GM18511 (cell line): ENCODE results near the gene SLC15A1.
A peak's percentile ranks its signal among the peaks of the same experiment; 100 is the strongest.

ENCODE experiments used
- ATAC-seq: cut with Tn5 transposase; IDR thresholded peaks from one replicate; pipeline ENCODE4 v1.9.1; 2021; ENCODE audit warnings: mild to moderate bottlenecking, moderate library complexity; ENCODE audit not compliant: unreplicated experiment

SLC15A1 gene

GRCh38 chr13:98707281-98707999, 45.0 kb downstream of the SLC15A1 start:
- peak; percentile 64 for ATAC-seq

- ATAC-seq, result peak; percentile 54
These were observed 45.9 kb downstream of the SLC15A1 start for GRCh38 chr13:98706446-98707110.

- no peak for ATAC-seq
These were observed 54.7 kb downstream of the SLC15A1 start for GRCh38 chr13:98697791-98698190.

- ATAC-seq, result no peak
These were observed 58.7 kb downstream of the SLC15A1 start for GRCh38 chr13:98693756-98694155.

GRCh38 chr13:98691360-98691759, 61.1 kb downstream of the SLC15A1 start:
- ATAC-seq, result no peak

- ATAC-seq, result no peak
These were observed 62.0 kb downstream of the SLC15A1 start for GRCh38 chr13:98690348-98691022.

GRCh38 chr13:98689347-98689968, 63.0 kb downstream of the SLC15A1 start:
- ATAC-seq, result no peak

- no peak for ATAC-seq
These were observed 64.1 kb downstream of the SLC15A1 start for GRCh38 chr13:98688373-98688772.

GRCh38 chr13:98687319-98687718, 65.2 kb downstream of the SLC15A1 start:
- no peak for ATAC-seq

GRCh38 chr13:98686270-98686669, 66.2 kb downstream of the SLC15A1 start:
- ATAC-seq, result no peak

- no peak for ATAC-seq
These were observed 67.3 kb downstream of the SLC15A1 start for GRCh38 chr13:98685146-98685545.

GRCh38 chr13:98681049-98681448, 71.4 kb downstream of the SLC15A1 start:
- ATAC-seq, result no peak

- no peak for ATAC-seq
These were observed 73.7 kb downstream of the SLC15A1 start for GRCh38 chr13:98678741-98679140.

GRCh38 chr13:98677398-98677797, 75.1 kb downstream of the SLC15A1 start:
- no peak for ATAC-seq

GRCh38 chr13:98676239-98676638, 76.2 kb downstream of the SLC15A1 start:
- ATAC-seq, result no peak

- ATAC-seq, result no peak
These were observed 76.6 kb downstream of the SLC15A1 start for GRCh38 chr13:98675837-98676236.

- ATAC-seq, result no peak
These were observed 77.4 kb downstream of the SLC15A1 start for GRCh38 chr13:98675066-98675465.

- peak; percentile 91 for ATAC-seq
These were observed 79.4 kb downstream of the SLC15A1 start for GRCh38 chr13:98672947-98673613.

- ATAC-seq, result no peak
These were observed 84.3 kb downstream of the SLC15A1 start for GRCh38 chr13:98668155-98668554.

GRCh38 chr13:98665638-98665995, 86.9 kb downstream of the SLC15A1 start:
- ATAC-seq, result no peak
